ENCODE data around the gene PTPRO.

The PTPRO gene

GRCh38 chr12:15322164-15323061 is at the start of gene PTPRO:
Gene PTPRO, plus strand, starts transcription at chr12:15322508.
- DNase-seq (ENCODE audit: low read depth in 1 of 2, low spot score in 1 of 2): no peak

- no peak for DNase-seq (ENCODE audit: low read depth in 1 of 2, low spot score in 1 of 2)
Measured at GRCh38 chr12:15273896-15274295, 48.4 kb upstream of the PTPRO start.

- DNase-seq (ENCODE audit: low read depth in 1 of 2, low spot score in 1 of 2): no peak
Measured at GRCh38 chr12:15274561-15274967, 47.7 kb upstream of the PTPRO start.

GRCh38 chr12:15276088-15276698 is 46.1 kb upstream of the PTPRO start:
- DNase-seq (ENCODE audit: low read depth in 1 of 2, low spot score in 1 of 2): no peak

GRCh38 chr12:15278816-15279658 is 43.3 kb upstream of the PTPRO start:
- DNase-seq (ENCODE audit: low read depth in 1 of 2, low spot score in 1 of 2): no peak

GRCh38 chr12:15280930-15281329 is 41.4 kb upstream of the PTPRO start:
- DNase-seq (ENCODE audit: low read depth in 1 of 2, low spot score in 1 of 2): no peak

GRCh38 chr12:15289192-15289591 is 33.1 kb upstream of the PTPRO start:
- no peak for DNase-seq (ENCODE audit: low read depth in 1 of 2, low spot score in 1 of 2)

GRCh38 chr12:15293731-15294130 is 28.6 kb upstream of the PTPRO start:
- no peak for DNase-seq (ENCODE audit: low read depth in 1 of 2, low spot score in 1 of 2)

- no peak for DNase-seq (ENCODE audit: low read depth in 1 of 2, low spot score in 1 of 2)
Measured at GRCh38 chr12:15299947-15300346, 22.4 kb upstream of the PTPRO start.

- no peak for DNase-seq (ENCODE audit: low read depth in 1 of 2, low spot score in 1 of 2)
Measured at GRCh38 chr12:15304296-15304695, 18.0 kb upstream of the PTPRO start.

GRCh38 chr12:15306605-15307004 is 15.7 kb upstream of the PTPRO start:
- no peak for DNase-seq (ENCODE audit: low read depth in 1 of 2, low spot score in 1 of 2)

GRCh38 chr12:15307079-15307478 is 15.2 kb upstream of the PTPRO start:
- DNase-seq (ENCODE audit: low read depth in 1 of 2, low spot score in 1 of 2): no peak

GRCh38 chr12:15318841-15319240 is 3.5 kb upstream of the PTPRO start:
- no peak for DNase-seq (ENCODE audit: low read depth in 1 of 2, low spot score in 1 of 2)

- no peak for DNase-seq (ENCODE audit: low read depth in 1 of 2, low spot score in 1 of 2)
Measured at GRCh38 chr12:15320881-15321280, 1.4 kb upstream of the PTPRO start.

- no peak for DNase-seq (ENCODE audit: low read depth in 1 of 2, low spot score in 1 of 2)
Measured at GRCh38 chr12:15323480-15323879, 1.2 kb downstream of the PTPRO start.

- no peak for DNase-seq (ENCODE audit: low read depth in 1 of 2, low spot score in 1 of 2)
Measured at GRCh38 chr12:15329891-15330290, 7.6 kb downstream of the PTPRO start.

- no peak for DNase-seq (ENCODE audit: low read depth in 1 of 2, low spot score in 1 of 2)
Measured at GRCh38 chr12:15334225-15334624, 11.9 kb downstream of the PTPRO start.

- no peak for DNase-seq (ENCODE audit: low read depth in 1 of 2, low spot score in 1 of 2)
Measured at GRCh38 chr12:15335959-15336358, 13.7 kb downstream of the PTPRO start.

- no peak for DNase-seq (ENCODE audit: low read depth in 1 of 2, low spot score in 1 of 2)
Measured at GRCh38 chr12:15336768-15337553, 14.7 kb downstream of the PTPRO start.

- no peak for DNase-seq (ENCODE audit: low read depth in 1 of 2, low spot score in 1 of 2)
Measured at GRCh38 chr12:15341371-15341770, 19.1 kb downstream of the PTPRO start.

GRCh38 chr12:15344561-15344960 is 22.3 kb downstream of the PTPRO start:
- DNase-seq (ENCODE audit: low read depth in 1 of 2, low spot score in 1 of 2): no peak

Measured in activated CD4-positive, alpha-beta T cell treated with anti-CD3 and anti-CD28 coated beads, Interleukin-2, amount 50 U/mL, for 24 hours (primary cell).